ENCODE results near the gene SOX11. TPM values are rescaled to one million over a fixed set of nuclear protein-coding genes. Genes with fewer than 3 reads are reported as not detected.

The SOX11 gene
- total and polyA plus RNA-seq, 5 donors from 2014 or later = not detected

DNA sequence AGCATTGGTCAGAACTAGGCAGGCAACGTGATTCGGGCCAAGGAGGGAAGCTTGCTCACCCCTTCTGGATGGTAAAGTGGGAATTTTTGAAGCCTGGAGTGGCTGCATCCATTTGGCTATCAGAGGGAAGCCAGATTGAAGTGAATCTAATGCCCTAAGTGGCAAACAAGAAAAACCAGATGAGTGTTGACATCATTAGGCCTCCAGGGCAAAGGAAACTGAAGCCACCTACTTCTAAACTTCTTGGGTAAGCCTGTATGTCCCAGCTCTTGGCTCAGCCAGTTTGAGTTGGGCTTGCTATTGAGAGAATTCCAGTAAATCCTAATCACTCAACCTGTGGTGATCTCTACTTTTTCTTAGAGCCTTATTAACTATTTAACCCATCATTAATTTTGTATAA, 20.9 kb downstream of the SOX11 start:
- Histone ChIP-seq H3K4me3 (ENCODE audit: low read depth, low read length) (no peak overlapping the region), H3K27ac (ENCODE audit: insufficient read depth, low read length, poor library complexity, severe bottlenecking) (no peak overlapping the region), H3K27me3 (ENCODE audit: control insufficient read depth, insufficient read depth, low read length) (no peaks in the 10 kb centered on the region), H3K36me3 (ENCODE audit: control insufficient read depth, insufficient read depth, low read length) (no peaks in the 10 kb centered on the region), H3K9me3 (ENCODE audit: control insufficient read depth in 2 of 2, low read length in 2 of 2) (no peaks in the 10 kb centered on the region), H3K4me1 (ENCODE audit: control insufficient read depth, insufficient read depth, low read length, poor library complexity, severe bottlenecking) (no peaks in the 10 kb centered on the region)
- Mint-ChIP-seq H3K27me3 (no peaks in the 10 kb centered on the region), H3K4me3 (no peak overlapping the region), H3K4me1 (no peaks in the 10 kb centered on the region), H3K9me3 (peaks cover 0 to 11% (median 0%) of the 10 kb centered on the region in 7 donors), H3K36me3 (no peaks in the 10 kb centered on the region), H3K27ac (no peak overlapping the region)
- no peak for ATAC-seq (ENCODE audit: low read depth in 2 of 2)
- DNase-seq = no peak

GRCh38 chr2:5719629-5720334, 27.6 kb downstream of the SOX11 start:
- no peaks in the 10 kb centered on the region for H3K9me3 ChIP-seq (ENCODE audit: control insufficient read depth in 2 of 2, low read length in 2 of 2)
- Mint-ChIP-seq H3K4me3 (no peak overlapping the region), H3K9me3 (peaks cover 0 to 23% (median 6%) of the 10 kb centered on the region in 7 donors), H3K27ac (no peak overlapping the region), H3K27me3 (no peaks in the 10 kb centered on the region), H3K4me1 (no peaks in the 10 kb centered on the region), H3K36me3 (no peaks in the 10 kb centered on the region)
- no peak for DNase-seq
- no peaks in the 10 kb centered on the region for H3K4me1 ChIP-seq (ENCODE audit: control insufficient read depth, insufficient read depth, low read length, poor library complexity, severe bottlenecking)
- H3K27me3 ChIP-seq (ENCODE audit: control insufficient read depth, insufficient read depth, low read length) = no peaks in the 10 kb centered on the region
- no peak for ATAC-seq (ENCODE audit: low read depth in 2 of 2)
- H3K4me3 ChIP-seq (ENCODE audit: low read depth, low read length) = no peak overlapping the region
- H3K27ac ChIP-seq (ENCODE audit: insufficient read depth, low read length, poor library complexity, severe bottlenecking) = no peak overlapping the region
- H3K36me3 ChIP-seq (ENCODE audit: control insufficient read depth, insufficient read depth, low read length) = no peaks in the 10 kb centered on the region

- Mint-ChIP-seq H3K36me3 (no peaks in the 10 kb centered on the region), H3K27me3 (no peaks in the 10 kb centered on the region), H3K27ac (no peak overlapping the region), H3K4me1 (no peaks in the 10 kb centered on the region), H3K4me3 (no peak overlapping the region), H3K9me3 (peaks cover 0 to 23% (median 6%) of the 10 kb centered on the region in 7 donors)
- Histone ChIP-seq H3K36me3 (ENCODE audit: control insufficient read depth, insufficient read depth, low read length) (no peaks in the 10 kb centered on the region), H3K27ac (ENCODE audit: insufficient read depth, low read length, poor library complexity, severe bottlenecking) (no peak overlapping the region), H3K4me1 (ENCODE audit: control insufficient read depth, insufficient read depth, low read length, poor library complexity, severe bottlenecking) (no peaks in the 10 kb centered on the region), H3K4me3 (ENCODE audit: low read depth, low read length) (no peak overlapping the region), H3K9me3 (ENCODE audit: control insufficient read depth in 2 of 2, low read length in 2 of 2) (no peaks in the 10 kb centered on the region), H3K27me3 (ENCODE audit: control insufficient read depth, insufficient read depth, low read length) (no peaks in the 10 kb centered on the region)
- DNase-seq (no peak), ATAC-seq (ENCODE audit: low read depth in 2 of 2) (no peak)
Measured at GRCh38 chr2:5720426-5720825, 28.2 kb downstream of the SOX11 start.

DNA sequence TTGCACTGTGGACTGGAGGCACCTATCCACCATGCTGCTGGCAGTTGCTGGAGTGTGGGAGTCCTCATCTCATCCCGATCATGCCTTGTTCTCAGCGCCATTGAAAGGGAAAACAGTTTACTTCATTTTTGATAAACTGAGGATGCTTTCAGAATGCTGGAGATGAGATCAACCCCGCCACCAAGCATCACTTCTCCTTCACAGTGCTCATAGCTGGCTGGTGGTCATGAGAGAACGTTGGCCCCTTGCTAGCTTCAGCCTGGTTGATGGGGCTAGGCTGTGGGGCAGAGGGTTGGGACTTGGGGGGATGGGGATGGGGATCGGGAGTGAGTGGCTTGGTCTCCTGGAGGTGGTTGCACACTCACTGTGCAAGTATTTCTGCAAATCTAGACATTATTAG, 30.1 kb downstream of the SOX11 start:
- no peak for DNase-seq
- peaks cover 0 to 2% of the 10 kb centered on the region in 2 experiments for H3K9me3 ChIP-seq (ENCODE audit: control insufficient read depth in 2 of 2, low read length in 2 of 2)
- Mint-ChIP-seq H3K36me3 (no peaks in the 10 kb centered on the region), H3K27me3 (peaks cover 4% of the 10 kb centered on the region), H3K4me1 (no peaks in the 10 kb centered on the region), H3K4me3 (no peak overlapping the region), H3K9me3 (peaks cover 0 to 23% (median 6%) of the 10 kb centered on the region in 7 donors), H3K27ac (no peak overlapping the region)
- no peak for ATAC-seq (ENCODE audit: low read depth in 2 of 2)
- H3K36me3 ChIP-seq (ENCODE audit: control insufficient read depth, insufficient read depth, low read length) = no peaks in the 10 kb centered on the region
- H3K4me1 ChIP-seq (ENCODE audit: control insufficient read depth, insufficient read depth, low read length, poor library complexity, severe bottlenecking) = no peaks in the 10 kb centered on the region
- no peak overlapping the region for H3K27ac ChIP-seq (ENCODE audit: insufficient read depth, low read length, poor library complexity, severe bottlenecking)
- H3K4me3 ChIP-seq (ENCODE audit: low read depth, low read length) = no peak overlapping the region
- no peaks in the 10 kb centered on the region for H3K27me3 ChIP-seq (ENCODE audit: control insufficient read depth, insufficient read depth, low read length)

- Mint-ChIP-seq H3K4me3 (no peak overlapping the region), H3K36me3 (no peaks in the 10 kb centered on the region), H3K27ac (no peak overlapping the region), H3K9me3 (peaks cover 0 to 17% (median 2%) of the 10 kb centered on the region in 7 donors), H3K4me1 (no peaks in the 10 kb centered on the region), H3K27me3 (peaks cover 4% of the 10 kb centered on the region)
- DNase-seq (no peak), ATAC-seq (ENCODE audit: low read depth in 2 of 2) (no peak)
- no peaks in the 10 kb centered on the region for H3K27me3 ChIP-seq (ENCODE audit: control insufficient read depth, insufficient read depth, low read length)
- no peak overlapping the region for H3K27ac ChIP-seq (ENCODE audit: insufficient read depth, low read length, poor library complexity, severe bottlenecking)
- peaks cover 0 to 2% of the 10 kb centered on the region in 2 experiments for H3K9me3 ChIP-seq (ENCODE audit: control insufficient read depth in 2 of 2, low read length in 2 of 2)
- H3K4me1 ChIP-seq (ENCODE audit: control insufficient read depth, insufficient read depth, low read length, poor library complexity, severe bottlenecking) = no peaks in the 10 kb centered on the region
- H3K36me3 ChIP-seq (ENCODE audit: control insufficient read depth, insufficient read depth, low read length) = no peaks in the 10 kb centered on the region
- H3K4me3 ChIP-seq (ENCODE audit: low read depth, low read length) = no peak overlapping the region
Measured at GRCh38 chr2:5723791-5724735, 31.9 kb downstream of the SOX11 start.

GRCh38 chr2:5725072-5725471, 32.9 kb downstream of the SOX11 start:
- no peak for DNase-seq
- Histone ChIP-seq H3K27me3 (ENCODE audit: control insufficient read depth, insufficient read depth, low read length) (no peaks in the 10 kb centered on the region), H3K4me1 (ENCODE audit: control insufficient read depth, insufficient read depth, low read length, poor library complexity, severe bottlenecking) (no peaks in the 10 kb centered on the region), H3K27ac (ENCODE audit: insufficient read depth, low read length, poor library complexity, severe bottlenecking) (no peak overlapping the region), H3K4me3 (ENCODE audit: low read depth, low read length) (no peak overlapping the region), H3K36me3 (ENCODE audit: control insufficient read depth, insufficient read depth, low read length) (no peaks in the 10 kb centered on the region), H3K9me3 (ENCODE audit: control insufficient read depth in 2 of 2, low read length in 2 of 2) (peaks cover 0 to 2% of the 10 kb centered on the region in 2 experiments)
- Mint-ChIP-seq H3K36me3 (no peaks in the 10 kb centered on the region), H3K4me1 (no peaks in the 10 kb centered on the region), H3K27ac (no peak overlapping the region), H3K27me3 (peaks cover 4% of the 10 kb centered on the region), H3K4me3 (no peak overlapping the region), H3K9me3 (peaks cover 0 to 9% (median 2%) of the 10 kb centered on the region in 7 donors)
- ATAC-seq (ENCODE audit: low read depth in 2 of 2) = no peak

GRCh38 chr2:5725794-5726463, 33.7 kb downstream of the SOX11 start:
- no peak overlapping the region for H3K4me3 ChIP-seq (ENCODE audit: low read depth, low read length)
- Mint-ChIP-seq H3K9me3 (peaks cover 0 to 8% (median 1%) of the 10 kb centered on the region in 7 donors), H3K4me3 (no peak overlapping the region), H3K36me3 (no peaks in the 10 kb centered on the region), H3K4me1 (no peaks in the 10 kb centered on the region), H3K27me3 (peaks cover 4% of the 10 kb centered on the region), H3K27ac (no peak overlapping the region)
- no peaks in the 10 kb centered on the region for H3K36me3 ChIP-seq (ENCODE audit: control insufficient read depth, insufficient read depth, low read length)
- no peaks in the 10 kb centered on the region for H3K4me1 ChIP-seq (ENCODE audit: control insufficient read depth, insufficient read depth, low read length, poor library complexity, severe bottlenecking)
- no peaks in the 10 kb centered on the region for H3K27me3 ChIP-seq (ENCODE audit: control insufficient read depth, insufficient read depth, low read length)
- no peak overlapping the region for H3K27ac ChIP-seq (ENCODE audit: insufficient read depth, low read length, poor library complexity, severe bottlenecking)
- ATAC-seq (ENCODE audit: low read depth in 2 of 2) = no peak
- peaks cover 0 to 2% of the 10 kb centered on the region in 2 experiments for H3K9me3 ChIP-seq (ENCODE audit: control insufficient read depth in 2 of 2, low read length in 2 of 2)
- DNase-seq = no peak

Measured in CD4-positive, CD25-positive, alpha-beta regulatory T cell (primary cell).